Fibroblast of skin of right biceps (primary cell): ENCODE data around the gene RAP1GAP2.

Experiments used
- DNase-seq: peaks from one replicate; pipeline ENCODE4 v3.0.0-alpha.2; 2013

The RAP1GAP2 gene

DNA sequence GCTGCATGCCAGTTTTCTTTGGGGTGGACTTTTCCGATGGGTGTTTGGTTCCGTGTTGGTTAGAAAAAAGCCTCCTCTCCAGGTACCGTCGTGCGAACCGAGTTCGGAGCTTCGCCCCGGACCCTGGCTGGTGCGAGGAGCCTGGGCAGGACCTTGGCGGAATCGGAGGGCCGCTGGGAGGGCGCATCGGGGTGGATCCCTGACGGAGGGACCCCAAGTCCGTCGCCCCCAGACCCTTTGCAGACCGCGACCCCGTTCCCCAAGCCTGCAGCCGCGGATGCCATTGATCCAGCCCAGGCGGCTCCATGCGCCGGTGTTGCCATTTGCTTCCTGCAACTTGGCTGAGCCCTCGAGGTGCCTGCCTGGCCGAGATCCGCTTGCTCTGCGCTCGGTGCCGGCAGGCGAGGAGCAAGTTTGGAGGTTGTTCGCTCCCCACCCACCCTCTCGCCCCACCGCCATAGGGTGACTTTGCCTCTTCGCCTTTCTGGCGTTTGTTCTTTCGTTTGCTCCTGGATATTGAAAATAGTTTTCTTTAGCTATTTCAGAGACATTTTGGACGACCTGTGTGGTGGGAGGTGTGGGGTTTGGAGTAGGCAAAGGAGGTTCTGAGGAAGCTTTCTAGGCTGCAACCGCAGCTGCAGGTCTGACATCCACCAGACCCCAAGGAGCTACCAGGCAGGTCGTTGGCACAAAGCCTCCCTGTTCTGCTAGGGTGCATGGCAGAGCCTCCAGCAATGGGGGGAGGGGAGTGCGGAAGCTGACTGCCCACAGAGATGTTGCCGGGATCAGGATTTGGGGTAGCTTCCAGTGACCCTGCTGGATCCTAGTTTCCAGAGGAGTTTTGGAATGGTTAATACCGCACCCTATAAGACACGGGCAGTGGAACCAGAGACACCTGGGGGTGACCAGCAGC lies 58.2 kb downstream of the RAP1GAP2 start:
- DNase-seq = no peak

DNA sequence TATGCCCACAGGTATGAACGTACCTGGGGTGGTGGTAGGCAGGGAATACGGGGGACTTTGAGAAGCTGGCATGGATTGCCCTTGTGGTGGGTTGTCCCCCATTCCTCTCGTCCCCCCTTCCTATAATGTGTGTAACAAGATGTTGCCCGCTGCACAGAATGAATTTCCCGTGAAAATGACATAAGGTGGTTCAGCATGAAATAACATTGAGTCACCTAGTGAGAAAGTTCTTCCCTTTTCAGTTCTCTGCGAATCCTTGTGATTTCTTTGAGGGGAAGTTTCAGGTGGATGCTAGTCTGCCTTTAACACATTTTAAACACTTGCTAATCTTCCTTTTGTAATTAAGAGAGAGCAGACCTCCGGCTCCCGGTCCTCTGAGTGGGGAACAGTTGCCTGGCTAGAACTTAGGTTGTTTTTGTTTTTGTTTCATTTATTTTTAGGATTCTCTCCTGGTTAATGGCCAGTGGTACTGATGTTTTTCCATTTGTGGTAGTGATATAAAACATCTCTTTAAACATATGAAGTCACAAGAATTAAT lies 58.9 kb downstream of the RAP1GAP2 start:
- DNase-seq = no peak

DNA sequence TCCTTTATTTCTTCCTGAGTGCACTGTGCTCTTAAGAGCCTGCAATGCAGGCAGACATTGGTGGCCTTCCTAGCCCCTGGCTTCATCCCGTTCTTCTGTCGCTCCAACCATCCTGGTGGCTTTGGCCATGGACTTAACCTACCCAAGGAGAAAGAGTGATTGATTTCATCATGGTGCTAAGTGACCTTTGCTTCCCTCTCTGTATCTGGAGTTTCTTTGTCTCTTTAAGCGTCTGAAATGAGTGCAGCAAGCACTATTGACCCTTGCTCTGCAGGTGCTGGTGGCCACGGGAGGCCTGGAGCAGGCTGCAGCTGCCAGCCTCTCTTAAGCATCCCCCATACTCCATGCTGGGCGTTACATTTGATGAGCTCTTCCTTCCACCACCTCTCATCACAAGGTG lies 60.5 kb downstream of the RAP1GAP2 start:
- no peak for DNase-seq

DNA sequence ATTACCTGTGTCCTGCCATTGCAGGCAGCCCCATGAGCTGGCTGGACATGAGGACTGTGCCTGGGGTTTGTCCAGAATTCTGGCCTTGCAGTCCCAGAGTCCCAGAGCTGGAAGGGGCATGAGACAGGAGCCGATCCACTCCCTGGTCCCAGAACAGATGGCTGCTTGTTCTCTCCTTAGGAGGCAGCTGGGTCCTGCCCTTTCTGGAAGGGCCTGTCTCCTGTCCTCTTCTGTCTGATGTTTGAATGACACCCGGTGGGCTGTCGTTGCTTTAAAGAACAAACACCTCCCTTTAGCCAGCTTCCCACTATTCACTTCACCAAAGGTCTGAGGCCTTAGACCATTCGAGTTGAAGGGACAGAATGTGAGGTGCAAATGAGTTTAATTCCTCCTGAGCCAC lies 63.8 kb downstream of the RAP1GAP2 start:
- DNase-seq = no peak

DNA sequence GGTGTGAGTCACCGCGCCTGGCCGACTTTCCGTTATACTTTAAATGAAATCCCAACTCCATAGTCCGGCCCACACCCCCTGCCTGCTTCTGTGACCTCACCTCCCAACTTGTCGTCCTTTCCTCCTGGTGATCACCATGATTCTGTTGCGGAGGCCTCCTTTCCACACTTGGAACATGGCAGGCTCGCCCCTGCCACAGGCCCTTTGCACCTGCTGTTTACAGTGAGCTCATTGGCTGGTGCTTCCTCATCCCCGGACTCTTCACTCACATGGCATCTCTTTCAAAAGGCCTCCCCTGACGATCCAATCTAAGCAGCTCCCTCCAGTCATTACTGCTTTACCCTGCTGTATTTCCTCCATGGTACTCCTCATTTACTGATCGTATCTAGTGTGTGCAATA lies 64.6 kb downstream of the RAP1GAP2 start:
- no peak for DNase-seq

DNA sequence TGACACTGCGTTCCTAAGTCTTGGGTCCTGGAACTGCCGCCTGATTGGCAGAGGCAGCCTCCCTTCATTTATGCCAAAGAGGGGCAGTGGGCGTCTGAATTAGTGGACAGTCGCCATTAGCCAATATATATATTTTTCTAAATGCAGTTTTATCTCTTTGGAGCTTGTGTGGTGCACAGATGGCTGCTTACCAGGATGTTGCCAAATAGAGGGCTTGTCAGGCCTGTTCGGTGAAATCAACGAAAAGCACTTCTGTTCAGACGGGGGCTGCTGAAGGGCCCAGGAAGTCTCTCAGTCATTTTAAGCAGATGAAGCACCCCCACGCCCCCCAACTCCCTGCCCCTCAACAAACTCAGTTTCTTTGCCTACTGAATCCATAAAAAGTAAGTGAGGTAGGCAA lies 66.0 kb downstream of the RAP1GAP2 start:
- DNase-seq = no peak

DNA sequence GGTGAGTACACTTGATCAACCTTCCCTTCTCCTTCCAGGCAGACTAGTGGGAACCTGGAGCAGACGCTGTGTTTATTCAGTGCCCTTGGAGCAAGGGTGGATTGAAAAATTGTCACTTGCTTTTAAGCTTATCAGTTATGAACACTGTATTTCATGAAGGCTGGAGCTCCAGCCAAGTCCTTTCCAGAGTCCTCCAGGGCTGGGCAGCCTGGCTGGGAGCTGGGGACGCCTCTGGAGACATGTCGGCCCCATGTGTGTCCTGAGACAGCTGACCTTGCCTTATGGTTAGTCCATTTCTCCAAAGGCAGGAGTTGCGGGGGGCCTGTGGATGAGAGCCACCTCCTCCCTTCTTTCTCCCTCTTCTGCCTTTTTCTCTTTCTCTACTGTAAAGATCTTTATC lies 67.0 kb downstream of the RAP1GAP2 start:
- no peak for DNase-seq

DNA sequence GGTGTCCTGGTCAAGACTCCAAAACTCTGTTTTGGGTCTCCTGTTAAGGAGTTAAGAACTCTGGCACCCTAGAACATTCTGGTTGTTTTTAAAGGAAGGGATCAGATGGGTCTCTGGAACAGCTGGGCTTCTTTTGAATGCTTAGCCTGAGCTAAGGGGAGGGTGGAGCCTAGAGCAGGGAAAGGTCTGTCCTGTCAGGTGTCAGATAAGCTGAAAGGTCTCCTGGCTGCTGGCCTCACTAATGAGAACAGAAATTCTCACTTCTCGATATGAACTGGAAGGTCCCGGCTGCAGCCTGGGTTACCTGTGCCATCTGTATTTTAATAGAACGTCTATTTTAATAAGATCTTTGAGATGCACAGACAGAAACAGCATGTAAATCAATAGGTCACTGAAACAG lies 69.0 kb downstream of the RAP1GAP2 start:
- no peak for DNase-seq

DNA sequence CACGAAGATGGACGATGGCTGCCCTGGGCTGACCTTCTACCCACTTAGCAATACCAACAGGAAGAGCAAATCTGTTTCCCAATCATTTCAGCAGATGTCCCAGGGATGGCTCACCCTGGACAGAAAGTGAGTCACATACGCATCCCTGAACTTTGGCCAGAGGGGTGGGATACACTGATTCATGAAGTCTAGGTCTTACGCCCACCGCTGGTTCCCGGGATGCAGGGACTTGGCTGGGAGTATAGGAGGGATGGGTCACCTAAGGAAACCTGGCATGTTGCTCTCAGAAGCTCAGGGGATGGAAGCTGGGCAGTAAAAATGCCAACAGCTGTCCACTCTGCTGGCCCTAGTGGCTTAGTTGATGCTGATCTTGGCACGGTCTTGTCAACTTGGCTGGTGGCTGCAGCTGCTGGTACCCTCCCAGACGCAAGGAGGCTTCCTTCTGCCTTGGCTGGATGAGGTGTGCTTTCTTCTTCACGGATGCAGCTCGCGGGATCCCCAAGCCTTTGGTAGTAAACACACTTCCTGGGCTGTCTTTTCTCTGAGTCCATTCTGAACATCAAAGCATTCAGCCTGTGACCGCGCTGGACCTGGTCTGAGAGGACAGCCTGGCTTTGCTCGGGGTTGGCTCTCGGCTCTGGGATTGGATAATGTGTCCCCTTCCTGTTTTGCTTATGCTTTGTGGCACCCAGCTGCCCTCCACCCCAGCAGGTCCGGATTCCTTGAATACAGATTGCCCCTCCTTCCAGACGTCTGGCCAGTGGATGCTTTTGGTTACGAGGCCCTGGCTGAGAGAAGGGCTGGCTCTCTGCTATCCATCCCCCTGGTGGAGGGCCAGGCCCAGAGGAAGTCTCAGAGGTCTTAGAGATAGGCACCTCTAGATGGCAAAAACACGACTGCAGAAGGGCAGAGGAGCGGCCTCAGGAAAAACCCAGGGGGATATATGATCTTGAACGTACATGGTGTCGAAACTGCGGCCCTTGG lies 71.5 kb downstream of the RAP1GAP2 start:
- DNase-seq = peak; percentile 52

DNA sequence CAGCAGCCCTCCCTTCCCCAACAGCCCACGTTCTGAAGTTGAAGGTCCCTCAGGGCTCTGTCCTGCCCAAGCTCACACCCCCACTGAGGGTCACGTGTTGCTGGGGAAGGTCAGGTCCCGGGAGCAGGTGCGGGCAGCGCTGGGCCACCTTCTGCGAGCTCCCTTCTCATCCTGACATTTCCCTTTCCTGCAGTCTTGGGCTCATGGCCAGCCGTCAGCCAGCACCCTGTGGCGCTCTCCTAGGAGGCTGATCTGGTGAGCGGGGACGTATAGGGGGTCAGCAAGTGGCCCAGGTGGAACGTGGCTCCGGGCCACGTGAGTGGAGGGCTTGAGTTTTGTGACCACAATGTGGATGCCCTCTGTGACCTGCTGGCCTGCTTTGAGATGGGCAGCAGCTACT lies 73.4 kb downstream of the RAP1GAP2 start:
- no peak for DNase-seq

DNA sequence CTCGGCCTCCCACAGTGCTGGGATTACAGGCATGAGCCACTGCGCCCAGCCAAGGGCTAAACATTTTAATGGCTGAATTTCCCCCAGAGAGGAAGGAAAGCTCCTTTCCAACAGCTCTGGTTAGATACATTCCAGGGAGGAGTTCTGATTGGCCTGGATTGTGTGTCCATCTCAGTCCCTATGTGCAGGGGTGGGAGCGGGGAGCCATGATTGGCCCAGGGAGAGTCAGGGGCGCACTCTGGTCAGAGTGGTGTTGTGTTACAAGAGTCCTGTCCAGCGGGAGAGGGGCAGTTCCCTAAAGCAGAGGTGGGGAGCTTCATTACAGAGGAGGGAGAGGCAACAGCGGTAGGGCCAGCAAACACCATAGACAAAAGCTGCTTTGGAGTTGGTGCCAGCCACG lies 75.0 kb downstream of the RAP1GAP2 start:
- no peak for DNase-seq

DNA sequence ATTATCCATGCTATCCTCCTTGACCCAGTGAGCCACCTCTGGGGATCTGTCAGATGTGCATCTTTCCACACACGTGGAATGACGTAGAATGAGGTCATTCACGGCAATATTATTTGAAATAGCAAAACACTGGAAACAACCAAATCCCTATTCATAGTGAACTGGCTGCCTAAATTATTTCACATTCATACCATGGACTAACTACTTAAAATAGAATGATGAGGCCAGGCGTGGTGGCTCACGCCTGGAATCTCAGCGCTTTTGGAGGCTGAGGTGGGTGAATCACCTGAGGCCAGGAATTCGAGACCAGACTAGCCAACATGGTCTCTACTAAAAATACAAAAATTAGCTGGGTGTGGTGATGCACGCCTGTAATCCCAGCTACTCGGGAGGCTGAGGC lies 75.5 kb downstream of the RAP1GAP2 start:
- DNase-seq = no peak

DNA sequence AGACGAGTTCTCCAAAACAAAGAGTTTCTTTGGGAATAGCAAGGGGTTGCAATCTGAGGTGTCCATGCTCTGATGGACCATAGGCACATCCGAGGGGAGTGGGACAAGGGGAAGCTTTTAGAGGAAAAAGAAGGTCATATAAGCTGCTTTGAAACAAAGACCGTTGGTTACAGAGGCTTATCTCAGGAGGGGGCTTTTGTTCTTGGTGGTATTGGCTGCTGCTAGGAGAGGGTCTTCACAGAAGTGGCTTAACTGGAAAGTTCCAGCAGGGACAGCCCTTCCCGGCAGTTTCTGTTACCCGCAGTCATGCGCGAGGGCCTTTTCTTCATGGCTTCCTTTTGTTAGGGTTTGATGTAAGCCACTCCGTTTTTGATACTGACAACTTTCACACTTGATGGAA lies 76.0 kb downstream of the RAP1GAP2 start:
- DNase-seq = no peak

DNA sequence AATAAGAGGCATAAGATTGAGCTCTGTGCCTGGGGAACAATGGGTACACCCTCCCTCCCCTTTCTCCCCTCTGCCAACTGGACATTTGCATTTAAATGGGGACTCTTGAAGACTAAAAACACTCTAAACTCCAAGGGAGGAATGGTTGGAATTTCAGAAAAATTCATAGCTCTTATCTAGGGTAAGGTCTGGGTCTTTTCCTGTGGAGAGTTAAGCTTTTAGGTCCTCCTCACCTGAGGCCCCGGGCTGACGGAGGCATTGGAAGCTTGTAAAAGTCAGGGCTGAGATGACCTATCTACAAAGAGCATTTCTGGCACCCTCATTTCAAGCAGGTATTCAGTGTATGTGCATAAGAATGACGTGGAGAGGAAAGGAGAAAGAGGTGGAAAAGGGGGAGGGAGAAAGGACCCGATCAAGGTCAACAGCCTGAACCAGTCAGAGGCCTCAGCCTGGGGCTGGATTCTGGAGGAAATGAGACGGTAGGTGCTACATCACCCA lies 78.0 kb downstream of the RAP1GAP2 start:
- no peak for DNase-seq

DNA sequence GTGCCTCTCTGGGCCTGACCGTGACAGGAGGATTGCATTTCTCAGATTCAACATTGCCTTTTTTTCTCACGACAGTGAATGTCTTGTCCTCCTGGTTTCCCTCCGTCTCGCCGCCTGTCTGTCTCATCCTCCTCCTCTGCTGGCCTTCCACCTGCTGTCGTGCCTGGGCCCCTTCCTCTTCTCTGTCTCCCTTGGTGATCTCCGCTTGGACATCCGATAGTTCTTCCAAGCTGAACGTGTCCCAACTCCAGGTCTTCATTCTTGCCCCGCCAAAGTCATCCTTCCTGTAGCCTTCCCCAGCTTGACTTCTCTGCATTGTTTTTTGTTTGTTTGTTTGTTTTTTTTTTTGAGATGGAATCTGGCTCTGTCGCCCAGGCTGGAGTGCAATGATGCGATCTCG lies 79.4 kb downstream of the RAP1GAP2 start:
- DNase-seq = no peak

DNA sequence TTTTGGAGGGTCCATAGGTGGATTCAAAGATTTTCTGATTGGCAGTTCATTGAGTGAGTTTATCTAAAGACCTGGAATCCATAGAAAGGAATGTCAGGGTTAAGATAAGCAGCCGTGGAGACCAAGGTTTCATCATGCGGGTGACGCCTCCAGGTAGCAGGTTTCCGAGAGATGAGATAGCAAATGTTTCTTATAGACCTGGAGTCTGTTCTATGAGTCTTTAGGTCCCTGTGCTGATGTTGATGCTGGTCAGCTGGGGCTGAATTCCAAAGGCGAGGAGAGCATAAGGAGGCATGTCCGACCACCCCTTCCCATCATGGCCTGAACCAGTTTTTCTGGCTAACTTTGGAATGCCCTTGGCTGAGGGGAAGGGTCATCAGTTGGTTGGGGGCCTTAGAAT lies 80.2 kb downstream of the RAP1GAP2 start:
- no peak for DNase-seq

DNA sequence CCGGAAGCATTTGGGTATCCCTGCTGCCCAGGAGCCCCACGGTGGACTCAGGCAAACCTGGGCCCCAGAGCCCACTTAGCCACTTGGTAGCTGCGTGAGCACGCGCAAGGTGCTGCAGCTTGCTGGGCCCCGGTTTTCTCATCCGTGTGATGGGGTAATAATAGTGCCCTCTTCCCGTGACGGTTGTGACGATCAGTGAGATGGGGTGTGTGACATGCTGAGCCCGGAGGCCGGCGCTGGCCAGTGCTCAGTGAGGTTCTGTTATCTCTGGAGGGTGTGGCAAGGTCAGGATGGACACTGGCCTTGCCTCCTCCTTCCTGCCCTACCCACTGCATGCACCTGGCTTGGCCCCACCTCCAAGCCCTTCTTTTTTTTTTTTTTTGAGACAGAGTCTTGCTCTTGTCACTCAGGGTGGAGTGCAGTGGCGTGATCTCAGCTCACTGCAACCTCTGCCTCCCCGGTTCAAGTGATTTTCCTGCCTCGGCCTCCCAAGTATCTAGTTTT lies 82.6 kb downstream of the RAP1GAP2 start:
- no peak for DNase-seq

DNA sequence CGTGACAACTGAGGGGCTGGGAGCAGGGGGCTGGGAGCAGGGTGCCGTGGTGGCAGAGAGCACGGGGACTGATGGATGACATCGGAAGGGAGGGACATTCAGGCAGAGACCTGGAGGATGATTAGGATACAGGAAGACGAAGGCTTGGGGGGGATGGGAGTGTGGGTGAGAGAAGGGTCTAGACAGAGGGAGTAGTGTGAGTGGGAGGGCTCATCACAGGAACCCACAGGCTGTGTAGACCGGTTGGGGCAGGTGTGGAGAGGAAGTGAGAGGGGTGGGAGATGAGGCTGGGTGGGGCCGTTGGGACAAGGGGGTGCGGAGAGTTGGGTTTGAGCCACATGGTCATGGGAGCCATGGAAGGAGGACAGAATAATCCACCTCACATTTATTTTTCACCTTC lies 83.8 kb downstream of the RAP1GAP2 start:
- no peak for DNase-seq

DNA sequence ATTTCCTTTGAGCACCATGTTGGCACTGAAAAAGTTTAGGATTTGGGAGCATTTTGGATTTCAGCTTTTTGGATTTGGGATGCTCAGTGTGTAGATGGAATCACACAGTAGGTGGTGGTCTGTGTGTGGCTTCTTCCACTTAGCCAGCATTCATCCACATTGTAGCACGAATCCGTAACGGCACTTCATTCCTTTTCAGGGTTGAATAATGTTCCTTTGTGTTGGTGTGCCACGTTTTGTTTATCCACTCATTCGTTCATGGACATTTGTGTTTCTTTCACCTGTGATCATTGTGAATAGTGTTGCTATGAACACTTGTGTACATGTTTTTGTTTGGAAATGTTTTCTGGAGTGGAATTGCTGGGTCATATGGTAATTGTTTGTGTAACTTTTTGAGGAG lies 85.1 kb downstream of the RAP1GAP2 start:
- DNase-seq = no peak

DNA sequence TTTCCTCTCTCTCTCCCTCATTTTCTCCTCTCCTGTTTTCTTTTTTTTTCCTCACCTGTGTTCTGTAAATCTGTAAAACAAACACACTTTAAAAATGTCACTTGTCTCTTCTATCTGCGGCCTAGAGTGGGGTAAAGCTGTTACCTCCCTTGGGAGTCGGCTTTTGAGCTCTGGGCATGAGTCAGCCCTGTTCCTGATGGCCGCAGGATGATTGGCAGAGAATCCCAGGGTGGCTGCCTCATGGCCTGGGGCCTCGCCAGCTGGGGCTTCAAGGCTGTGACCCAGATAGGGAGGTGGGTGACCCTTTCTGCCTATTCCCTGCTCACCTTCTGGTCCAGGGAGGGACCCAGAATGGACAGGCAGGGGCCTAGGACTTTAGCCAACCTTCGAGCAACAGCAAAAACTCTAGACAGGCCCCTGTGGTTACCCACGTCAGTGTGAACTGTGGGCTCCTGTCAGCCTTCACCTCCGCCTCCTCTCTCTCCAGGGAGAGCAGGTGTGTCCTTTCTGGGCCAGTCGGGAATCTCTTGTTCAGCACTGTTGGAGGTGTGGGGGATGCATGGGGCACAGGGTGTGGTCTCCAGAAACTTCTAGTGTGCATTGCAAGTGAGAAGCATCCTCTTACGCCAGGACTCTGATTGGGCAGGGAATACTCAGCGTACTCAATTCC lies 87.4 kb downstream of the RAP1GAP2 start:
- peak; percentile 29 for DNase-seq

DNA sequence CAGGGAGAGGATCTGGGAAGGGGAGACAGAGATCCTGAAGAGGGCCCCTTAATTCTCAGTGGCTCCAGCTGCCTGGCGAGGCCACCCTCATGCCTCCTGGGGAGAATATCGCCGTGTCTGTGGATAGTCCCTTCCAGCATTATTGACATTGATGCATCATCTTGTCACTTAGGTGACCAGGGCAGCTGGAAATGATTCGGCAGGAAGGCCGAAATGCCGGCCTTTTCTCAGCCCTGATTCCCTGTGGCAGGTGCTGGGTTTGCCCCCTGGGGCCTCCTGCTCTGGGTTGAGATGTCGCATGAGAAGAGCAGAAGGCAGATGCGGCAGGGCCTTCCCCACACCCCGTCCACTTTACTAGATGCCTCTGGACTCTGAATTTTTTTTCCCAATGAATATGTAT lies 89.5 kb downstream of the RAP1GAP2 start:
- no peak for DNase-seq

DNA sequence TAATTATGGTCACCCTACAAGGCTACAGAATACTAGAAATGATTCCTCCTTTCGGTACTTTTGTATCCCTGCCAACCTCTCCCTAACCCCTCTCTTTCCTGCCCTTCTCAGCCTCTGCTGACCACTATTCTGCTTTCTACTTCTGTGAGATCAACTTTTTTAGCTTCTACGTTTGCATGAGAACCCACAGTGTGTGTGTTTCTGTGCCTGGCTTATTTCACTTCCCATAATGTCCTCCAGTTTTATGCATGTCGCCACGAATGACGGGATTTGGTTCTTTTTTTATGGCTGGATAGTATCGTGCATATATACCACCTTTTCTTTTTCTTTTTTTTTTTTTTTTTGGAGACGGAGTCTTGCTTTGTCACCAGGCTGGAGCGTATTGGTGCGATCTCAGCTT lies 92.1 kb downstream of the RAP1GAP2 start:
- no peak for DNase-seq

DNA sequence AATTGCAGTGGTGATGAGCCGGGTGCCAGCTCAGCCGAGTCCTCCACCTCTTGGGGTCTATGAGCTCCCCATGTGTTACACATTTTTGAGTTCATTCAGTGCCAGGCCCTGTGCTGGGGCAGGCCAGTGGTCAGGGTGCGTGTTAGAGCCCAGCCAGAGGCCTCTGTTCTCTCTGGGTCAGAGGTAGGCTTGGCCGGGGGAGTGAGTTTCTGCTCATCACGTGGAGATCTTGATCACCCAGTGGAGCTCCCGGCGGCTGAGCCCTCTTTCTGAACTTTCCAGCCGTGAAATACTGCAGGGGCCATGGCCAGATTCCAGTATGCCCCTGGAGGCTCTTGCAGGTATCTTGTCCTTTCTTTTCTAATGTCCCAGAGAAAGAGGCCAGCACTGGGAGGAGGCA lies 93.0 kb downstream of the RAP1GAP2 start:
- no peak for DNase-seq
